ENCODE results near the gene MRPL47.

GRCh38 chr3:179565496-179565895 is 38.9 kb downstream of the MRPL47 start:
- TF ChIP-seq POLR2AphosphoS5 (IDR thresholded peaks at IDR 0.05; ENCODE audit: control insufficient read depth, insufficient read depth, low read depth, low read length) (no peak), CTCF (IDR thresholded peaks at IDR 0.05 in 2 of 3, conservative IDR thresholded peaks at IDR 0.05 in 1 of 3; ENCODE audit: insufficient read depth in 2 of 3, low read depth in 1 of 3, low read length in 3 of 3) (no peak), JUN (IDR thresholded peaks at IDR 0.05; ENCODE audit: borderline replicate concordance, low read depth, low read length) (no peak), JUN (CRISPR knock-in tag; IDR thresholded peaks at IDR 0.05; ENCODE audit: borderline replicate concordance) (no peak), KLF13 (tag; IDR thresholded peaks at IDR 0.05; ENCODE audit: borderline replicate concordance, low read depth) (no peak), EZH2 (IDR thresholded peaks at IDR 0.05; ENCODE audit: borderline replicate concordance, low read depth, low read length) (no peak), ZKSCAN1 (IDR thresholded peaks at IDR 0.05; ENCODE audit: low read depth, low read length) (no peak), CBX5 (IDR thresholded peaks at IDR 0.05; ENCODE audit: borderline replicate concordance, low read depth) (no peak), PHB (CRISPR knock-in tag; IDR thresholded peaks at IDR 0.05) (no peak), ZNF384 (IDR thresholded peaks at IDR 0.05; ENCODE audit: low read depth, low read length) (no peak), SNRNP70 (optimal IDR thresholded peaks at IDR 0.05; ENCODE audit: low read depth, low read length) (no peak)
- TF ChIP-seq, protein P1, sequence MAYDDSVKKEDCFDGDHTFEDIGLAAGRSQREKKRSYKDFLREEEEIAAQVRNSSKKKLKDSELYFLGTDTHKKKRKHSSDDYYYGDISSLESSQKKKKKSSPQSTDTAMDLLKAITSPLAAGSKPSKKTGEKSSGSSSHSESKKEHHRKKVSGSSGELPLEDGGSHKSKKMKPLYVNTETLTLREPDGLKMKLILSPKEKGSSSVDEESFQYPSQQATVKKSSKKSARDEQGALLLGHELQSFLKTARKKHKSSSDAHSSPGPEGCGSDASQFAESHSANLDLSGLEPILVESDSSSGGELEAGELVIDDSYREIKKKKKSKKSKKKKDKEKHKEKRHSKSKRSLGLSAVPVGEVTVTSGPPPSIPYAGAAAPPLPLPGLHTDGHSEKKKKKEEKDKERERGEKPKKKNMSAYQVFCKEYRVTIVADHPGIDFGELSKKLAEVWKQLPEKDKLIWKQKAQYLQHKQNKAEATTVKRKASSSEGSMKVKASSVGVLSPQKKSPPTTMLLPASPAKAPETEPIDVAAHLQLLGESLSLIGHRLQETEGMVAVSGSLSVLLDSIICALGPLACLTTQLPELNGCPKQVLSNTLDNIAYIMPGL (CRISPR knock-in tag; IDR thresholded peaks at IDR 0.05): no peak
- TF ChIP-seq, protein P2, sequence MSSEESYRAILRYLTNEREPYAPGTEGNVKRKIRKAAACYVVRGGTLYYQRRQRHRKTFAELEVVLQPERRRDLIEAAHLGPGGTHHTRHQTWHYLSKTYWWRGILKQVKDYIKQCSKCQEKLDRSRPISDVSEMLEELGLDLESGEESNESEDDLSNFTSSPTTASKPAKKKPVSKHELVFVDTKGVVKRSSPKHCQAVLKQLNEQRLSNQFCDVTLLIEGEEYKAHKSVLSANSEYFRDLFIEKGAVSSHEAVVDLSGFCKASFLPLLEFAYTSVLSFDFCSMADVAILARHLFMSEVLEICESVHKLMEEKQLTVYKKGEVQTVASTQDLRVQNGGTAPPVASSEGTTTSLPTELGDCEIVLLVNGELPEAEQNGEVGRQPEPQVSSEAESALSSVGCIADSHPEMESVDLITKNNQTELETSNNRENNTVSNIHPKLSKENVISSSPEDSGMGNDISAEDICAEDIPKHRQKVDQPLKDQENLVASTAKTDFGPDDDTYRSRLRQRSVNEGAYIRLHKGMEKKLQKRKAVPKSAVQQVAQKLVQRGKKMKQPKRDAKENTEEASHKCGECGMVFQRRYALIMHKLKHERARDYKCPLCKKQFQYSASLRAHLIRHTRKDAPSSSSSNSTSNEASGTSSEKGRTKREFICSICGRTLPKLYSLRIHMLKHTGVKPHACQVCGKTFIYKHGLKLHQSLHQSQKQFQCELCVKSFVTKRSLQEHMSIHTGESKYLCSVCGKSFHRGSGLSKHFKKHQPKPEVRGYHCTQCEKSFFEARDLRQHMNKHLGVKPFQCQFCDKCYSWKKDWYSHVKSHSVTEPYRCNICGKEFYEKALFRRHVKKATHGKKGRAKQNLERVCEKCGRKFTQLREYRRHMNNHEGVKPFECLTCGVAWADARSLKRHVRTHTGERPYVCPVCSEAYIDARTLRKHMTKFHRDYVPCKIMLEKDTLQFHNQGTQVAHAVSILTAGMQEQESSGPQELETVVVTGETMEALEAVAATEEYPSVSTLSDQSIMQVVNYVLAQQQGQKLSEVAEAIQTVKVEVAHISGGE (CRISPR knock-in tag; IDR thresholded peaks at IDR 0.05): no peak
